Measurements from ENCODE around the gene APOBEC3B. TPM values are rescaled to one million over a fixed set of nuclear protein-coding genes. Genes with fewer than 3 reads are reported as not detected.

The APOBEC3B gene
- total RNA-seq, 5 donors from 2014 or later (not counting 1 experiment from before 2014, with no cell fraction given), result 1.4 to 2.4 (median 1.9) TPM

- Histone ChIP-seq H3K4me1 (ENCODE audit: control insufficient read depth in 1 of 2, extremely low read depth in 1 of 2, insufficient read depth in 2 of 2, low read length in 2 of 2) (peaks cover 0 to 13% of the 10 kb centered on the region in 2 experiments), H3K36me3 (ENCODE audit: control insufficient read depth in 2 of 2, extremely low read depth in 1 of 2, insufficient read depth in 1 of 2, low read length in 1 of 2) (no peaks in the 10 kb centered on the region), H3K27me3 (replicated peaks in 1 of 2; ENCODE audit: control insufficient read depth in 2 of 2, extremely low read depth in 1 of 2, insufficient read depth in 2 of 2, low read length in 1 of 2) (peaks cover 0 to 59% of the 10 kb centered on the region in 2 experiments), H3K27ac (ENCODE audit: low read length) (no peak overlapping the region), H3K9me3 (no peaks in the 10 kb centered on the region), H3K4me3 (ENCODE audit: control insufficient read depth in 1 of 2, extremely low read depth in 1 of 2, low read length in 1 of 2) (no peak overlapping the region)
- H3K9me3 Mint-ChIP-seq, result no peaks in the 10 kb centered on the region
- CTCF ChIA-PET, result no interaction called here
- no peak overlapping the region for H3K4me3 Mint-ChIP-seq
- H3K27ac Mint-ChIP-seq, result no peak overlapping the region
- ATAC-seq (replicated peaks in 1 of 4) (no peak), DNase-seq (no peak)
- peaks cover 16 to 49% of the 10 kb centered on the region in 2 donors for H3K27me3 Mint-ChIP-seq
- H3K4me1 Mint-ChIP-seq, result peaks cover 16 to 22% (median 19%) of the 10 kb centered on the region in 3 donors
- H3K36me3 Mint-ChIP-seq, result no peaks in the 10 kb centered on the region
- POLR2A ChIA-PET, result no interaction called here
- WGBS (ENCODE audit: insufficient coverage), result 91% methylated on average over 8 of the region's 11 CpGs
These were observed 43.9 kb upstream of the APOBEC3B start for GRCh38 chr22:38938221-38938620.

GRCh38 chr22:38938925-38939324, 43.2 kb upstream of the APOBEC3B start:
- WGBS (ENCODE audit: insufficient coverage), result 90% methylated on average over 4 of the region's 7 CpGs
- DNase-seq (no peak), ATAC-seq (replicated peaks in 1 of 4) (no peak)
- H3K4me1 ChIP-seq (ENCODE audit: control insufficient read depth in 1 of 2, extremely low read depth in 1 of 2, insufficient read depth in 2 of 2, low read length in 2 of 2), result peaks cover 0 to 13% of the 10 kb centered on the region in 2 experiments
- no peak overlapping the region for H3K4me3 Mint-ChIP-seq
- no peak overlapping the region for H3K27ac ChIP-seq (ENCODE audit: low read length)
- no peaks in the 10 kb centered on the region for H3K9me3 Mint-ChIP-seq
- peaks cover 23 to 55% of the 10 kb centered on the region in 2 donors for H3K27me3 Mint-ChIP-seq
- H3K36me3 ChIP-seq (ENCODE audit: control insufficient read depth in 2 of 2, extremely low read depth in 1 of 2, insufficient read depth in 1 of 2, low read length in 1 of 2), result no peaks in the 10 kb centered on the region
- H3K9me3 ChIP-seq, result no peaks in the 10 kb centered on the region
- H3K4me3 ChIP-seq (ENCODE audit: control insufficient read depth in 1 of 2, extremely low read depth in 1 of 2, low read length in 1 of 2), result no peak overlapping the region
- ChIA-PET CTCF (no interaction called here), POLR2A (interaction anchor here in 1 of 2 donors (0.7 kb wide), 1 partner anchor 474 kb away, joined by 3 read pairs; no protein-coding TSS in a partner anchor)
- peaks cover 16 to 28% (median 24%) of the 10 kb centered on the region in 3 donors for H3K4me1 Mint-ChIP-seq
- H3K27me3 ChIP-seq (replicated peaks in 1 of 2; ENCODE audit: control insufficient read depth in 2 of 2, extremely low read depth in 1 of 2, insufficient read depth in 2 of 2, low read length in 1 of 2), result peaks cover 0 to 63% of the 10 kb centered on the region in 2 experiments
- no peaks in the 10 kb centered on the region for H3K36me3 Mint-ChIP-seq
- no peak overlapping the region for H3K27ac Mint-ChIP-seq

GRCh38 chr22:38940811-38941384, 41.2 kb upstream of the APOBEC3B start:
- no peaks in the 10 kb centered on the region for H3K36me3 ChIP-seq (ENCODE audit: control insufficient read depth in 2 of 2, extremely low read depth in 1 of 2, insufficient read depth in 1 of 2, low read length in 1 of 2)
- no peak overlapping the region for H3K4me3 ChIP-seq (ENCODE audit: control insufficient read depth in 1 of 2, extremely low read depth in 1 of 2, low read length in 1 of 2)
- Mint-ChIP-seq H3K4me3 (peak overlapping the region in 2 of 3 donors; percentile 72 to 74), H3K27ac (no peak overlapping the region), H3K27me3 (peaks cover 33 to 53% of the 10 kb centered on the region in 2 donors), H3K9me3 (no peaks in the 10 kb centered on the region), H3K4me1 (peaks cover 16 to 32% (median 24%) of the 10 kb centered on the region in 3 donors), H3K36me3 (no peaks in the 10 kb centered on the region)
- no peak for DNase-seq
- no peaks in the 10 kb centered on the region for H3K9me3 ChIP-seq
- no peak for ATAC-seq (replicated peaks in 1 of 4)
- peaks cover 0 to 13% of the 10 kb centered on the region in 2 experiments for H3K4me1 ChIP-seq (ENCODE audit: control insufficient read depth in 1 of 2, extremely low read depth in 1 of 2, insufficient read depth in 2 of 2, low read length in 2 of 2)
- CTCF ChIA-PET, result no interaction called here
- POLR2A ChIA-PET, result no interaction called here
- H3K27me3 ChIP-seq (replicated peaks in 1 of 2; ENCODE audit: control insufficient read depth in 2 of 2, extremely low read depth in 1 of 2, insufficient read depth in 2 of 2, low read length in 1 of 2), result peaks cover 0 to 66% of the 10 kb centered on the region in 2 experiments
- WGBS (ENCODE audit: insufficient coverage), result no CpG with 5 or more reads among the region's 6 CpGs
- H3K27ac ChIP-seq (ENCODE audit: low read length), result no peak overlapping the region

DNA sequence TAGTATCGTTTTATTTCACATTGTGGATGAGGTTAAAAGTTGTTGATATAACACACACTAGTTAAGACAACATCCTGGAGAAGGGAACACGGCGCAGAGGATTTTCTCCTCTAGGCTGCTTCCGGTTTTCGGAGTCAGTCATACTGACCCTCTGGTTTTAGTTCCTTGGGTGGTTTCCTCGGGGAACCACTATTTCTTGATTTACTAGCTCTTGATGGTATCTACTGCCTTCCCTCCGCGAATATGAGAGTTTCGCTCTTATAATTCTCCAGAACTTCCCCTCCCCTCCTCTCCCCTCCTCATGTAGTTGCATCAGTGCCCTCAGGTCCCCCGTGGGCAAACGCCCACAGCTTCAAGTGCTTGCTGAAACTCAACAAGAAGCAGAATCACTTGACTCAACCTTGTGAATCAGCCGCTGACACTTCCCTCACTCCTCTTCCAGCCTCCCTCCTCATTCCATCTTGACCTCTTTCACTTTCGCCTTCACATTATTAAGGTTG, 40.6 kb upstream of the APOBEC3B start:
- POLR2A ChIA-PET, result no interaction called here
- Histone ChIP-seq H3K4me3 (ENCODE audit: control insufficient read depth in 1 of 2, extremely low read depth in 1 of 2, low read length in 1 of 2) (peak overlapping the region in 1 of 2 donors; percentile 30), H3K4me1 (ENCODE audit: control insufficient read depth in 1 of 2, extremely low read depth in 1 of 2, insufficient read depth in 2 of 2, low read length in 2 of 2) (peaks cover 0 to 13% of the 10 kb centered on the region in 2 experiments), H3K27me3 (replicated peaks in 1 of 2; ENCODE audit: control insufficient read depth in 2 of 2, extremely low read depth in 1 of 2, insufficient read depth in 2 of 2, low read length in 1 of 2) (peaks cover 0 to 62% of the 10 kb centered on the region in 2 experiments), H3K27ac (ENCODE audit: low read length) (no peak overlapping the region), H3K9me3 (no peaks in the 10 kb centered on the region), H3K36me3 (ENCODE audit: control insufficient read depth in 2 of 2, extremely low read depth in 1 of 2, insufficient read depth in 1 of 2, low read length in 1 of 2) (no peaks in the 10 kb centered on the region)
- 7% methylated on average over 6 of the region's 13 CpGs for WGBS (ENCODE audit: insufficient coverage)
- DNase-seq (peak in 4 of 35 experiments; percentile 11 to 46 (median 22)), ATAC-seq (replicated peaks in 1 of 4) (peak in 3 of 4 experiments; percentile 30 to 56 (median 44))
- CTCF ChIA-PET, result no interaction called here
- peaks cover 40 to 55% of the 10 kb centered on the region in 2 donors for H3K27me3 Mint-ChIP-seq
- peak overlapping the region; percentile 22 to 25 for H3K27ac Mint-ChIP-seq
- no peaks in the 10 kb centered on the region for H3K36me3 Mint-ChIP-seq
- H3K4me3 Mint-ChIP-seq, result peak overlapping the region; percentile 72 to 79 (median 74)
- no peaks in the 10 kb centered on the region for H3K9me3 Mint-ChIP-seq
- H3K4me1 Mint-ChIP-seq, result peaks cover 16 to 32% (median 24%) of the 10 kb centered on the region in 3 donors

GRCh38 chr22:38942702-38943101, 39.4 kb upstream of the APOBEC3B start:
- 90% methylated on average over 3 of the region's 5 CpGs for WGBS (ENCODE audit: insufficient coverage)
- DNase-seq (no peak), ATAC-seq (replicated peaks in 1 of 4) (no peak)
- H3K36me3 ChIP-seq (ENCODE audit: control insufficient read depth in 2 of 2, extremely low read depth in 1 of 2, insufficient read depth in 1 of 2, low read length in 1 of 2), result no peaks in the 10 kb centered on the region
- Mint-ChIP-seq H3K36me3 (no peaks in the 10 kb centered on the region), H3K27me3 (peaks cover 50 to 59% of the 10 kb centered on the region in 2 donors), H3K27ac (no peak overlapping the region), H3K4me1 (peaks cover 16 to 32% (median 24%) of the 10 kb centered on the region in 3 donors), H3K9me3 (no peaks in the 10 kb centered on the region), H3K4me3 (peak overlapping the region in 1 of 3 donors; percentile 74)
- ChIA-PET POLR2A (no interaction called here), CTCF (no interaction called here)
- H3K27me3 ChIP-seq (replicated peaks in 1 of 2; ENCODE audit: control insufficient read depth in 2 of 2, extremely low read depth in 1 of 2, insufficient read depth in 2 of 2, low read length in 1 of 2), result peaks cover 0 to 62% of the 10 kb centered on the region in 2 experiments
- H3K9me3 ChIP-seq, result no peaks in the 10 kb centered on the region
- H3K4me3 ChIP-seq (ENCODE audit: control insufficient read depth in 1 of 2, extremely low read depth in 1 of 2, low read length in 1 of 2), result no peak overlapping the region
- H3K27ac ChIP-seq (ENCODE audit: low read length), result no peak overlapping the region
- peaks cover 0 to 13% of the 10 kb centered on the region in 2 experiments for H3K4me1 ChIP-seq (ENCODE audit: control insufficient read depth in 1 of 2, extremely low read depth in 1 of 2, insufficient read depth in 2 of 2, low read length in 2 of 2)

- peaks cover 0 to 13% of the 10 kb centered on the region in 2 experiments for H3K4me1 ChIP-seq (ENCODE audit: control insufficient read depth in 1 of 2, extremely low read depth in 1 of 2, insufficient read depth in 2 of 2, low read length in 2 of 2)
- H3K36me3 ChIP-seq (ENCODE audit: control insufficient read depth in 2 of 2, extremely low read depth in 1 of 2, insufficient read depth in 1 of 2, low read length in 1 of 2), result no peaks in the 10 kb centered on the region
- ATAC-seq (replicated peaks in 1 of 4), result no peak
- ChIA-PET CTCF (no interaction called here), POLR2A (no interaction called here)
- no peak overlapping the region for H3K27ac ChIP-seq (ENCODE audit: low read length)
- WGBS (ENCODE audit: insufficient coverage), result 48% methylated on average over 4 of the region's 9 CpGs
- H3K4me3 ChIP-seq (ENCODE audit: control insufficient read depth in 1 of 2, extremely low read depth in 1 of 2, low read length in 1 of 2), result no peak overlapping the region
- DNase-seq, result no peak
- Mint-ChIP-seq H3K27ac (peak overlapping the region in 1 of 2 donors; percentile 76), H3K4me1 (peaks cover 16 to 32% (median 24%) of the 10 kb centered on the region in 3 donors), H3K4me3 (peak overlapping the region in 1 of 3 donors; percentile 74), H3K27me3 (peaks cover 55 to 62% of the 10 kb centered on the region in 2 donors), H3K9me3 (no peaks in the 10 kb centered on the region), H3K36me3 (no peaks in the 10 kb centered on the region)
- H3K27me3 ChIP-seq (replicated peaks in 1 of 2; ENCODE audit: control insufficient read depth in 2 of 2, extremely low read depth in 1 of 2, insufficient read depth in 2 of 2, low read length in 1 of 2), result peaks cover 0 to 62% of the 10 kb centered on the region in 2 experiments
- H3K9me3 ChIP-seq, result no peaks in the 10 kb centered on the region
These were observed 38.9 kb upstream of the APOBEC3B start for GRCh38 chr22:38943201-38943600.
